IMR-90 (cell line): ENCODE results near the gene EXOC6. TPM values are rescaled to one million over a fixed set of nuclear protein-coding genes. Genes with fewer than 3 reads are reported as not detected.

Experiments used
- ATAC-seq: fragments of 200-7000 bp; cut with Tn5 transposase; 2 replicates; pipeline ENCODE4 v1.9.1; 2020; ENCODE audit warnings: low read depth, mild to moderate bottlenecking, moderate library complexity
- BruUV-seq: library from RNA; stranded (reverse); fragments of 400-500 nt; replicated peaks from 2 replicates; lab custom pipeline; 2021; lab: Mats Ljungman, UMichigan
- CTCF ChIA-PET: fragments of 300-600 bp; formaldehyde crosslinking; extraction: SDS; loops from one replicate; lab custom pipeline; 2021; ENCODE audit warnings: antibody characterized with exemption; lab: Yijun Ruan, JAX
- POLR2A ChIA-PET: fragments of 300-600 bp; sonication (Branson Sonifier 250); formaldehyde crosslinking; loops from one replicate; lab custom pipeline; 2022; ENCODE audit warnings: antibody characterized with exemption; ENCODE audit not compliant: unreplicated experiment; lab: Charles Lee
- DNase-seq: peaks from one replicate; pipeline ENCODE4 v3.0.0; 2013
- H2AFZ ChIP-seq: replicated peaks from 2 replicates; pipeline ENCODE3; 2013; ENCODE audit warnings: low read length, mild to moderate bottlenecking; ENCODE audit not compliant: poor library complexity
- H2AK5ac ChIP-seq: 2 replicates; pipeline ENCODE4 v1.6.1; 2013; ENCODE audit warnings: low read depth, low read length, inconsistent platforms
- H2AK9ac ChIP-seq: replicated peaks from 2 replicates; pipeline ENCODE3; 2013; ENCODE audit warnings: mild to moderate bottlenecking, low read depth, low read length, moderate library complexity; ENCODE audit not compliant: poor library complexity
- H2BK120ac ChIP-seq: 2 replicates; pipeline ENCODE4 v1.6.1; 2013; ENCODE audit warnings: low read depth, low read length, inconsistent platforms
- H2BK15ac ChIP-seq: 3 replicates; pipeline ENCODE4 v1.6.1; 2013; ENCODE audit warnings: low read depth, low read length, inconsistent platforms
- H2BK20ac ChIP-seq: 2 replicates; pipeline ENCODE4 v1.6.1; 2013; ENCODE audit warnings: low read depth, mild to moderate bottlenecking, inconsistent platforms, low read length, moderate library complexity
- H2BK5ac ChIP-seq: 2 replicates; pipeline ENCODE4 v1.6.1; 2013; ENCODE audit warnings: mild to moderate bottlenecking, low read depth, low read length, inconsistent platforms; ENCODE audit not compliant: poor library complexity, severe bottlenecking
- H3K14ac ChIP-seq: replicated peaks from 2 replicates; pipeline ENCODE4 v1.6.1; 2013; ENCODE audit warnings: low read depth, low read length, inconsistent platforms
- H3K18ac ChIP-seq: 2 replicates; pipeline ENCODE4 v1.6.1; 2013; ENCODE audit warnings: low read depth, low read length, control low read depth
- H3K23ac ChIP-seq: 2 replicates; pipeline ENCODE4 v1.6.1; 2013; ENCODE audit warnings: low read depth, low read length, inconsistent platforms
- H3K27ac ChIP-seq: 2 replicates; pipeline ENCODE4 v1.5.1; 2013; ENCODE audit warnings: mild to moderate bottlenecking, control low read depth, low read length; ENCODE audit not compliant: insufficient read depth
- H3K27me3 ChIP-seq: 2 replicates; pipeline ENCODE4 v1.6.1; 2013; ENCODE audit warnings: low read length; ENCODE audit not compliant: control insufficient read depth, insufficient read depth
- H3K36me3 ChIP-seq: 2 replicates; pipeline ENCODE4 v1.6.1; 2013; ENCODE audit warnings: low read length, mixed read lengths; ENCODE audit not compliant: control insufficient read depth, insufficient read depth
- H3K4ac ChIP-seq: 2 replicates; pipeline ENCODE4 v1.6.1; 2013; ENCODE audit warnings: low read depth, low read length, inconsistent platforms
- H3K4me1 ChIP-seq: 2 replicates; pipeline ENCODE4 v1.6.1; 2013; ENCODE audit warnings: low read length, mixed read lengths; ENCODE audit not compliant: control insufficient read depth, insufficient read depth
- H3K4me2 ChIP-seq: 2 replicates; pipeline ENCODE4 v1.6.1; 2013; ENCODE audit warnings: low read depth, mild to moderate bottlenecking, control low read depth, low read length, moderate library complexity
- H3K4me3 ChIP-seq: 2 replicates; pipeline ENCODE4 v1.5.1; 2013; ENCODE audit warnings: low read depth, mild to moderate bottlenecking, control low read depth, low read length, moderate library complexity; ENCODE audit not compliant: insufficient read depth
- H3K56ac ChIP-seq: 2 replicates; pipeline ENCODE4 v1.6.1; 2013; ENCODE audit warnings: low read length, inconsistent platforms; ENCODE audit not compliant: insufficient read depth; ENCODE audit errors: extremely low read depth
- H3K79me1 ChIP-seq, 2 experiments: 2 replicates each; pipeline ENCODE4 v1.6.1; 2013; ENCODE audit warnings: low read length in 2 of 2, inconsistent platforms in 1 of 2, low read depth in 1 of 2
- H3K9ac ChIP-seq: 2 replicates; pipeline ENCODE4 v1.6.1; 2013; ENCODE audit warnings: low read depth, low read length, control low read depth
- H3K9me1 ChIP-seq: 2 replicates; pipeline ENCODE4 v1.6.1; 2013; ENCODE audit warnings: low read length, inconsistent platforms; ENCODE audit not compliant: insufficient read depth
- H3K9me3 ChIP-seq: 2 replicates; pipeline ENCODE4 v1.6.1; 2013; ENCODE audit warnings: low read length; ENCODE audit not compliant: control insufficient read depth, insufficient read depth
- H4K20me1 ChIP-seq: 2 replicates; pipeline ENCODE4 v1.6.1; 2013; ENCODE audit warnings: low read length, inconsistent platforms; ENCODE audit not compliant: insufficient read depth
- H4K5ac ChIP-seq: 2 replicates; pipeline ENCODE4 v1.6.1; 2013; ENCODE audit warnings: mild to moderate bottlenecking, low read depth, low read length, control low read depth
- H4K8ac ChIP-seq, 2 experiments: 2 replicates each; pipeline ENCODE4 v1.6.1; 2013; ENCODE audit warnings: low read depth in 2 of 2, low read length in 2 of 2, control low read depth in 1 of 2, inconsistent platforms in 1 of 2
- H4K91ac ChIP-seq: 2 replicates; pipeline ENCODE4 v1.6.1; 2013; ENCODE audit warnings: low read depth, low read length, inconsistent platforms; ENCODE audit not compliant: insufficient read depth
- BHLHE40 ChIP-seq: fragments of 150-350 bp; IDR thresholded peaks from 2 replicates; pipeline ENCODE4 v1.6.1; 2016; ENCODE audit warnings: mild to moderate bottlenecking, low read depth, low read length
- CEBPB ChIP-seq: IDR thresholded peaks from 2 replicates; pipeline ENCODE4 v1.6.1; 2012; ENCODE audit warnings: low read depth, low read length, improper control_type of control experiment
- CHD1 ChIP-seq: IDR thresholded peaks from 2 replicates; pipeline ENCODE4 v1.6.1; 2012; ENCODE audit warnings: low read depth, low read length, improper control_type of control experiment
- ELK1 ChIP-seq: fragments of 150-350 bp; IDR thresholded peaks from 2 replicates; pipeline ENCODE4 v1.6.1; 2016; ENCODE audit warnings: low read depth, mild to moderate bottlenecking, low read length, moderate library complexity, borderline replicate concordance
- FOS ChIP-seq: fragments of 150-350 bp; IDR thresholded peaks from 2 replicates; pipeline ENCODE4 v1.6.1; 2016; ENCODE audit warnings: low read depth, low read length
- MAFK ChIP-seq: IDR thresholded peaks from 2 replicates; pipeline ENCODE4 v1.6.1; 2012; ENCODE audit warnings: low read depth, low read length, improper control_type of control experiment
- MAZ ChIP-seq: IDR thresholded peaks from 2 replicates; pipeline ENCODE4 v1.6.1; 2012; ENCODE audit warnings: low read depth, mild to moderate bottlenecking, low read length, improper control_type of control experiment, moderate library complexity, borderline replicate concordance
- MXI1 ChIP-seq: IDR thresholded peaks from 2 replicates; pipeline ENCODE4 v1.6.1; 2012; ENCODE audit warnings: low read depth, mild to moderate bottlenecking, low read length, moderate library complexity, borderline replicate concordance
- NFE2L2 ChIP-seq: fragments of 150-350 bp; IDR thresholded peaks from 2 replicates; pipeline ENCODE4 v1.6.1; 2016; ENCODE audit warnings: low read depth, mild to moderate bottlenecking, low read length
- POLR2A ChIP-seq: IDR thresholded peaks from 2 replicates; pipeline ENCODE4 v1.6.1; 2012; ENCODE audit warnings: mild to moderate bottlenecking, low read depth, low read length
- RAD21 ChIP-seq: IDR thresholded peaks from 2 replicates; pipeline ENCODE4 v1.6.1; 2012; ENCODE audit warnings: low read length, improper control_type of control experiment
- RCOR1 ChIP-seq: IDR thresholded peaks from 2 replicates; pipeline ENCODE4 v1.6.1; 2012; ENCODE audit warnings: mild to moderate bottlenecking, low read length, improper control_type of control experiment; ENCODE audit not compliant: insufficient replicate concordance
- RFX5 ChIP-seq: IDR thresholded peaks from 2 replicates; pipeline ENCODE4 v1.8.0; 2012; ENCODE audit warnings: low read depth, mild to moderate bottlenecking, low read length, moderate library complexity
- SMC3 ChIP-seq: fragments of 150-350 bp; IDR thresholded peaks from 2 replicates; pipeline ENCODE4 v1.6.1; 2016; ENCODE audit warnings: low read depth, mild to moderate bottlenecking, antibody characterized with exemption, low read length, moderate library complexity
- WGBS, 2 experiments: methylation state at CpG; one replicate each; pipeline versions ENCODE4 v1.1.5 to v1.1.7; 2013; ENCODE audit warnings: missing lambda C conversion rate in 2 of 2; ENCODE audit not compliant: insufficient read length in 1 of 2; ENCODE audit errors: extremely low coverage in 2 of 2; 5-methylcytosine and 5-hydroxymethylcytosine counted together
- dilution Hi-C: fragments of 300-500 bp; cut with HindIII; formaldehyde crosslinking; loops from one replicate; pipeline ENCODE4 v1.14.3; 2018; ENCODE audit warnings: low sequenced_read_pairs; ENCODE audit not compliant: unreplicated experiment
- in situ Hi-C: fragments of 300-500 bp; cut with MboI; formaldehyde crosslinking; loops from 3 replicates; pipeline ENCODE4 v1.14.3; 2019; ENCODE audit warnings: low sequenced_read_pairs, inconsistent platforms, mixed read lengths
- intact Hi-C: fragments of 100-400 bp; cut with micrococcal nuclease; formaldehyde crosslinking; loops from 2 replicates; pipeline ENCODE4 v1.10.0; 2022
- polyA plus RNA-seq, 3 experiments: library from polyadenylated mRNA; depleted of rRNA; stranded (reverse); fragments of >200 nt; gene quantifications; 2 replicates each; pipeline ENCODE4 v1.2.3, GENCODE V29; 2012; ENCODE audit warnings: low replicate concordance in 1 of 3
- total RNA-seq: library from RNA; depleted of rRNA; stranded (reverse); fragments of >200 nt; gene quantifications from 2 replicates; pipeline ENCODE4 v1.2.3, GENCODE V29; 2012
- TF ChIP-seq, protein P1 (sequence below): conservative IDR thresholded peaks from 2 replicates; pipeline ENCODE4 v1.5.1; 2012; ENCODE audit warnings: mild to moderate bottlenecking, low read depth, low read length, improper control_type of control experiment
- TF ChIP-seq, protein P2 (sequence below): fragments of 150-350 bp; IDR thresholded peaks from 2 replicates; pipeline ENCODE4 v1.6.1; 2017; ENCODE audit warnings: mild to moderate bottlenecking, antibody characterized with exemption, low read length, low read depth

The EXOC6 gene
- total and polyA plus RNA-seq, 2 of the 4 experiments (the other 2 are of a cell fraction), result 4.5 to 11.5 TPM

DNA sequence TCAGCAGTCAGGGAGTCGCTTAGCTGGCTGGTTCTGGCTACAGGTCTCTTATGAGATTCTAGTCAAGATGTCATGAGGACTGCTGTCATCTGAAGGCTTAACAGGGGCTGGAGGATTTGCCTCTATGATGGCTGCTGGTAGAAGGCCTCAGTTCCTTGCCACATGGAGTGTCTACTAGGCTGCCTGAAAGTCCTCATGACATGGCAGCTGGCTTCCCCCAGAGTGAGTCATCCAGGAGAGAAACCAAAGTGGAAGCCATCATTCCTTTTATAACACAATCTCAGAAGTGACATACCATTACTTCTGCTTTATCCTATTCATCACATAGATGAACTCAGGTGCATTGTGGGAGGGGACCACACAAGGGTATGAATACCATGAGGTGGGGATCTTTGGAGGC lies 75.1 kb downstream of the EXOC6 start:
- H3K56ac ChIP-seq, result no peak overlapping the region
- in situ Hi-C loops (no loop called here), dilution Hi-C loops (no loop called here), intact Hi-C loops (no loop called here)
- H4K8ac ChIP-seq, result no peak overlapping the region
- no peaks in the 10 kb centered on the region for H3K4me1 ChIP-seq
- H4K5ac ChIP-seq, result no peak overlapping the region
- no peak overlapping the region for H2AK9ac ChIP-seq
- no TSS peak for BruUV-seq
- no peak overlapping the region for H2BK20ac ChIP-seq
- no peak overlapping the region for H3K27ac ChIP-seq
- H3K4ac ChIP-seq, result no peak overlapping the region
- ATAC-seq (no peak), DNase-seq (peak; percentile 3)
- 0 out of 2 replicates have a peak, but pooled peaks cover 3% of the 10 kb centered on the region for H3K36me3 ChIP-seq
- H2BK120ac ChIP-seq, result no peak overlapping the region
- H4K20me1 ChIP-seq, result no peaks in the 10 kb centered on the region
- no peak overlapping the region for H2BK5ac ChIP-seq
- WGBS, 2 experiments, result no CpG with 5 or more reads among the region's 1 CpG
- no peaks in the 10 kb centered on the region for H3K9me1 ChIP-seq
- no peak overlapping the region for H3K23ac ChIP-seq
- no peak overlapping the region for H4K91ac ChIP-seq
- no peak overlapping the region for H2BK15ac ChIP-seq
- no peak overlapping the region for H3K4me2 ChIP-seq
- no peak overlapping the region for H3K9ac ChIP-seq
- H2AK5ac ChIP-seq, result no peak overlapping the region
- H3K18ac ChIP-seq, result no peak overlapping the region
- H3K14ac ChIP-seq, result no peak overlapping the region
- no peaks in the 10 kb centered on the region for H3K79me1 ChIP-seq
- H3K4me3 ChIP-seq, result no peak overlapping the region
- H2AFZ ChIP-seq, result no peak overlapping the region
- no peaks in the 10 kb centered on the region for H3K27me3 ChIP-seq
- TF ChIP-seq, protein P1, sequence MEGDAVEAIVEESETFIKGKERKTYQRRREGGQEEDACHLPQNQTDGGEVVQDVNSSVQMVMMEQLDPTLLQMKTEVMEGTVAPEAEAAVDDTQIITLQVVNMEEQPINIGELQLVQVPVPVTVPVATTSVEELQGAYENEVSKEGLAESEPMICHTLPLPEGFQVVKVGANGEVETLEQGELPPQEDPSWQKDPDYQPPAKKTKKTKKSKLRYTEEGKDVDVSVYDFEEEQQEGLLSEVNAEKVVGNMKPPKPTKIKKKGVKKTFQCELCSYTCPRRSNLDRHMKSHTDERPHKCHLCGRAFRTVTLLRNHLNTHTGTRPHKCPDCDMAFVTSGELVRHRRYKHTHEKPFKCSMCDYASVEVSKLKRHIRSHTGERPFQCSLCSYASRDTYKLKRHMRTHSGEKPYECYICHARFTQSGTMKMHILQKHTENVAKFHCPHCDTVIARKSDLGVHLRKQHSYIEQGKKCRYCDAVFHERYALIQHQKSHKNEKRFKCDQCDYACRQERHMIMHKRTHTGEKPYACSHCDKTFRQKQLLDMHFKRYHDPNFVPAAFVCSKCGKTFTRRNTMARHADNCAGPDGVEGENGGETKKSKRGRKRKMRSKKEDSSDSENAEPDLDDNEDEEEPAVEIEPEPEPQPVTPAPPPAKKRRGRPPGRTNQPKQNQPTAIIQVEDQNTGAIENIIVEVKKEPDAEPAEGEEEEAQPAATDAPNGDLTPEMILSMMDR, result no peak
- no peak for TF ChIP-seq MAZ
- no peak for TF ChIP-seq RAD21
- no peak for TF ChIP-seq SMC3
- no peak for TF ChIP-seq CHD1
- TF ChIP-seq MAFK, result no peak
- TF ChIP-seq, protein P2, sequence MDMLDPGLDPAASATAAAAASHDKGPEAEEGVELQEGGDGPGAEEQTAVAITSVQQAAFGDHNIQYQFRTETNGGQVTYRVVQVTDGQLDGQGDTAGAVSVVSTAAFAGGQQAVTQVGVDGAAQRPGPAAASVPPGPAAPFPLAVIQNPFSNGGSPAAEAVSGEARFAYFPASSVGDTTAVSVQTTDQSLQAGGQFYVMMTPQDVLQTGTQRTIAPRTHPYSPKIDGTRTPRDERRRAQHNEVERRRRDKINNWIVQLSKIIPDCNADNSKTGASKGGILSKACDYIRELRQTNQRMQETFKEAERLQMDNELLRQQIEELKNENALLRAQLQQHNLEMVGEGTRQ, result no peak
- TF ChIP-seq FOS, result no peak
- TF ChIP-seq RFX5, result no peak
- no peak for TF ChIP-seq ELK1
- no peak for TF ChIP-seq CEBPB
- TF ChIP-seq POLR2A, result no peak
- no peak for TF ChIP-seq RCOR1
- no peak for TF ChIP-seq NFE2L2
- TF ChIP-seq MXI1, result no peak
- no peak for TF ChIP-seq BHLHE40
- H3K9me3 ChIP-seq, result no peaks in the 10 kb centered on the region
- CTCF ChIA-PET, result no interaction called here
- POLR2A ChIA-PET, result interaction anchor here (0.6 kb wide), 1 partner anchor 161 kb away, joined by 4 read pairs; no protein-coding TSS in a partner anchor
